Astrocyte of the spinal cord (primary cell): ENCODE measurements around the gene DAB1.

ENCODE experiments used
- DNase-seq: peaks from one replicate; pipeline ENCODE4 v3.0.0; 2011; ENCODE audit warnings: low read depth, low spot score
- H3K4me3 ChIP-seq: 2 replicates; pipeline ENCODE4 v1.5.1; 2011; ENCODE audit warnings: low read depth, mild to moderate bottlenecking, low read length, moderate library complexity
- in situ Hi-C: cut with HindIII; loops from 2 replicates; pipeline ENCODE4 v1.10.0; 2017; ENCODE audit warnings: low sequenced_read_pairs
- TF ChIP-seq, protein P1 (sequence below): IDR thresholded peaks from 2 replicates; pipeline ENCODE4 v1.5.1; 2012; ENCODE audit warnings: low read depth, mild to moderate bottlenecking, low read length, inconsistent platforms

The DAB1 gene

GRCh38 chr1:57464756-57465155 lies 40.9 kb upstream of the DAB1 start:
- in situ Hi-C loops: no loop called here
- TF ChIP-seq, protein P1, sequence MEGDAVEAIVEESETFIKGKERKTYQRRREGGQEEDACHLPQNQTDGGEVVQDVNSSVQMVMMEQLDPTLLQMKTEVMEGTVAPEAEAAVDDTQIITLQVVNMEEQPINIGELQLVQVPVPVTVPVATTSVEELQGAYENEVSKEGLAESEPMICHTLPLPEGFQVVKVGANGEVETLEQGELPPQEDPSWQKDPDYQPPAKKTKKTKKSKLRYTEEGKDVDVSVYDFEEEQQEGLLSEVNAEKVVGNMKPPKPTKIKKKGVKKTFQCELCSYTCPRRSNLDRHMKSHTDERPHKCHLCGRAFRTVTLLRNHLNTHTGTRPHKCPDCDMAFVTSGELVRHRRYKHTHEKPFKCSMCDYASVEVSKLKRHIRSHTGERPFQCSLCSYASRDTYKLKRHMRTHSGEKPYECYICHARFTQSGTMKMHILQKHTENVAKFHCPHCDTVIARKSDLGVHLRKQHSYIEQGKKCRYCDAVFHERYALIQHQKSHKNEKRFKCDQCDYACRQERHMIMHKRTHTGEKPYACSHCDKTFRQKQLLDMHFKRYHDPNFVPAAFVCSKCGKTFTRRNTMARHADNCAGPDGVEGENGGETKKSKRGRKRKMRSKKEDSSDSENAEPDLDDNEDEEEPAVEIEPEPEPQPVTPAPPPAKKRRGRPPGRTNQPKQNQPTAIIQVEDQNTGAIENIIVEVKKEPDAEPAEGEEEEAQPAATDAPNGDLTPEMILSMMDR: no peak
- H3K4me3 ChIP-seq: no peak overlapping the region
- no peak for DNase-seq

DNA sequence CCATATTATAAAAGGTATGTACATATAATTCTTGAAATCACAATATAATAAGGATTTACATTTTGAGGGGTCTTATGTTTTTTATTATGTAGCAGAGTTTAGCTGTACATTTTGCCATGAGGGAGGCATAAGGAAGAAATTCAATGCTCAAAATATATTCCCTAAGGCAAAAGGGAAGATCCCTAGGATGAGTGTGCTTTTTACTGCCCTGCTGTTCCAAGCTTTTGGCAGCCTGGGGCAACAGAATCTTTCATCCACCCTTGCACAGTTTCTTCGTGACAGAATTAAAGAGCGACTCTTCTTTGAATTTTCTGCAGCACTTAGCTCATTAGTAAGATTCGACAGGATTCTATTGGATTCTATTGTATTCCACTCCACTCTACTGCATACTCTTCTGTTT lies 39.5 kb upstream of the DAB1 start:
- DNase-seq: no peak
- in situ Hi-C loops: no loop called here
- TF ChIP-seq, protein P1: no peak
- H3K4me3 ChIP-seq: no peak overlapping the region

GRCh38 chr1:57461405-57461804 lies 37.5 kb upstream of the DAB1 start:
- in situ Hi-C loops: no loop called here
- TF ChIP-seq, protein P1: no peak
- no peak for DNase-seq
- no peak overlapping the region for H3K4me3 ChIP-seq

GRCh38 chr1:57451516-57451915 lies 27.7 kb upstream of the DAB1 start:
- TF ChIP-seq, protein P1: no peak
- H3K4me3 ChIP-seq: no peak overlapping the region
- in situ Hi-C loops: no loop called here
- DNase-seq: no peak

- DNase-seq: no peak
- H3K4me3 ChIP-seq: no peak overlapping the region
- in situ Hi-C loops: no loop called here
- TF ChIP-seq, protein P1: no peak
Observed at GRCh38 chr1:57450981-57451380, 27.1 kb upstream of the DAB1 start.

GRCh38 chr1:57447551-57447950 lies 23.7 kb upstream of the DAB1 start:
- in situ Hi-C loops: no loop called here
- TF ChIP-seq, protein P1: no peak
- no peak overlapping the region for H3K4me3 ChIP-seq
- no peak for DNase-seq

GRCh38 chr1:57443004-57443403 lies 19.1 kb upstream of the DAB1 start:
- in situ Hi-C loops: no loop called here
- no peak for DNase-seq
- TF ChIP-seq, protein P1: no peak
- H3K4me3 ChIP-seq: no peak overlapping the region
